Measurements from ENCODE around the gene CCDC69. TPM values are rescaled to one million over a fixed set of nuclear protein-coding genes. Genes with fewer than 3 reads are reported as not detected.

CCDC69 gene
- total RNA-seq, 1 donor from 2014 or later, result 0.07 TPM

DNA sequence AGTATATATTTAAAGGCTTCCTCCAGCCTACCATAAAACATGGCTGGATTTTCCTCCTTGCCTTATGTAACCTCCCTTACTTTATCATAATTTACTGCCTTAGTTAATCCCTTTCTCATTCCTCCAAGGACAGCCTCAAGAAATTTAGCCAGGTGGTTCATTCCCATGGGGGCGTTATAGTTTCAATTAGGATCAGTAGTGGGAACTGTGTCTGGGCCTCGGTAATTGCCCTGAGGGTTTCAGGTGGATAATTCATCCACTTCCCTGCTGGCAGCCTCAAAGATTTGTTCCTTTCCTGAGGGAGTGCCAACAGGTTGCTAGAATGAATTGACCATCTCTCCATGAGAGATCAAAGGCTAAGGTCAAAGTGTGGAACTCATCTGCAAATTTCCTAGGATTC lies 24.8 kb upstream of the CCDC69 start:
- Histone ChIP-seq H4K20me1 (ENCODE audit: low read depth) (no peaks in the 10 kb centered on the region), H3K36me3 (no peaks in the 10 kb centered on the region), H3K4me2 (no peak overlapping the region), H3K27me3 (peaks cover 7% of the 10 kb centered on the region), H3K79me2 (ENCODE audit: low read depth) (no peaks in the 10 kb centered on the region), H3F3A (ENCODE audit: low read depth) (peaks cover 14% of the 10 kb centered on the region), H3K9ac (no peak overlapping the region), H3K27ac (no peak overlapping the region), H2AFZ (replicated peaks) (no peak overlapping the region), H3K9me3 (ENCODE audit: low read depth) (no peaks in the 10 kb centered on the region), H3K4me1 (peaks cover 2% of the 10 kb centered on the region), H3K4me3 (no peak overlapping the region)
- Mint-ChIP-seq H3K4me3 (no peak overlapping the region), H3K27me3 (ENCODE audit: insufficient read depth, low read depth) (no peaks in the 10 kb centered on the region), H3K9me3 (no peaks in the 10 kb centered on the region), H3K4me1 (peaks cover 6% of the 10 kb centered on the region), H3K36me3 (no peaks in the 10 kb centered on the region), H3K27ac (no peak overlapping the region)
- no peak for DNase-seq (ENCODE audit: low spot score)
- TF ChIP-seq, protein P1, sequence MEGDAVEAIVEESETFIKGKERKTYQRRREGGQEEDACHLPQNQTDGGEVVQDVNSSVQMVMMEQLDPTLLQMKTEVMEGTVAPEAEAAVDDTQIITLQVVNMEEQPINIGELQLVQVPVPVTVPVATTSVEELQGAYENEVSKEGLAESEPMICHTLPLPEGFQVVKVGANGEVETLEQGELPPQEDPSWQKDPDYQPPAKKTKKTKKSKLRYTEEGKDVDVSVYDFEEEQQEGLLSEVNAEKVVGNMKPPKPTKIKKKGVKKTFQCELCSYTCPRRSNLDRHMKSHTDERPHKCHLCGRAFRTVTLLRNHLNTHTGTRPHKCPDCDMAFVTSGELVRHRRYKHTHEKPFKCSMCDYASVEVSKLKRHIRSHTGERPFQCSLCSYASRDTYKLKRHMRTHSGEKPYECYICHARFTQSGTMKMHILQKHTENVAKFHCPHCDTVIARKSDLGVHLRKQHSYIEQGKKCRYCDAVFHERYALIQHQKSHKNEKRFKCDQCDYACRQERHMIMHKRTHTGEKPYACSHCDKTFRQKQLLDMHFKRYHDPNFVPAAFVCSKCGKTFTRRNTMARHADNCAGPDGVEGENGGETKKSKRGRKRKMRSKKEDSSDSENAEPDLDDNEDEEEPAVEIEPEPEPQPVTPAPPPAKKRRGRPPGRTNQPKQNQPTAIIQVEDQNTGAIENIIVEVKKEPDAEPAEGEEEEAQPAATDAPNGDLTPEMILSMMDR (IDR thresholded peaks at IDR 0.05), result no peak
- no peak for TF ChIP-seq EZH2phosphoT487 (IDR thresholded peaks at IDR 0.05)
- TF ChIP-seq EZH2 (IDR thresholded peaks at IDR 0.05), result no peak

- Histone ChIP-seq H3F3A (ENCODE audit: low read depth) (peaks cover 2% of the 10 kb centered on the region), H4K20me1 (ENCODE audit: low read depth) (no peaks in the 10 kb centered on the region), H3K9me3 (ENCODE audit: low read depth) (no peaks in the 10 kb centered on the region), H2AFZ (replicated peaks) (no peak overlapping the region), H3K4me2 (no peak overlapping the region), H3K36me3 (no peaks in the 10 kb centered on the region), H3K4me1 (no peaks in the 10 kb centered on the region), H3K79me2 (ENCODE audit: low read depth) (no peaks in the 10 kb centered on the region), H3K4me3 (no peak overlapping the region), H3K27ac (no peak overlapping the region), H3K9ac (no peak overlapping the region), H3K27me3 (no peaks in the 10 kb centered on the region)
- peaks cover 2% of the 10 kb centered on the region for H3K27me3 Mint-ChIP-seq (ENCODE audit: insufficient read depth, low read depth)
- H3K9me3 Mint-ChIP-seq, result no peaks in the 10 kb centered on the region
- no peak overlapping the region for H3K27ac Mint-ChIP-seq
- H3K4me3 Mint-ChIP-seq, result no peak overlapping the region
- H3K4me1 Mint-ChIP-seq, result peaks cover 2% of the 10 kb centered on the region
- TF ChIP-seq EZH2 (IDR thresholded peaks at IDR 0.05) (no peak), EZH2phosphoT487 (IDR thresholded peaks at IDR 0.05) (no peak)
- TF ChIP-seq, protein P1 (IDR thresholded peaks at IDR 0.05), result no peak
- DNase-seq (ENCODE audit: low spot score), result no peak
- H3K36me3 Mint-ChIP-seq, result no peaks in the 10 kb centered on the region
Observed at GRCh38 chr5:151245680-151246219, 21.9 kb upstream of the CCDC69 start.

- no peak overlapping the region for H3K4me3 ChIP-seq
- H3K27me3 ChIP-seq, result no peaks in the 10 kb centered on the region
- no peaks in the 10 kb centered on the region for H3K79me2 ChIP-seq (ENCODE audit: low read depth)
- H3K9me3 ChIP-seq (ENCODE audit: low read depth), result no peaks in the 10 kb centered on the region
- no peak overlapping the region for H3K27ac ChIP-seq
- DNase-seq (ENCODE audit: low spot score), result no peak
- H3K4me1 ChIP-seq, result no peaks in the 10 kb centered on the region
- Mint-ChIP-seq H3K9me3 (peaks cover 6% of the 10 kb centered on the region), H3K36me3 (no peaks in the 10 kb centered on the region), H3K4me1 (peaks cover 2% of the 10 kb centered on the region), H3K4me3 (no peak overlapping the region), H3K27me3 (ENCODE audit: insufficient read depth, low read depth) (peaks cover 4% of the 10 kb centered on the region), H3K27ac (no peak overlapping the region)
- H3K9ac ChIP-seq, result no peak overlapping the region
- H2AFZ ChIP-seq (replicated peaks), result no peak overlapping the region
- H3K36me3 ChIP-seq, result no peaks in the 10 kb centered on the region
- H4K20me1 ChIP-seq (ENCODE audit: low read depth), result no peaks in the 10 kb centered on the region
- TF ChIP-seq, protein P1 (IDR thresholded peaks at IDR 0.05), result no peak
- H3F3A ChIP-seq (ENCODE audit: low read depth), result no peaks in the 10 kb centered on the region
- H3K4me2 ChIP-seq, result no peak overlapping the region
Observed at GRCh38 chr5:151244206-151244605, 20.3 kb upstream of the CCDC69 start.

Data from neural progenitor cell (in vitro differentiated cells).